GM18873 (cell line): ENCODE measurements around the gene PLXND1.
"Not testable (repeated sequence)": the region's sequence is repeated elsewhere in the genome, so short reads cannot be mapped to it uniquely, and the experiment has no call there.

Experiments
- ATAC-seq: cut with Tn5 transposase; IDR thresholded peaks from one replicate; pipeline ENCODE4 v1.9.1; 2021; ENCODE audit warnings: mild to moderate bottlenecking, moderate library complexity, moderate number of reproducible peaks; ENCODE audit not compliant: unreplicated experiment, low FRiP score

The PLXND1 gene

GRCh38 chr3:129554356-129555152 lies 51.9 kb downstream of the PLXND1 start:
- no peak for ATAC-seq

DNA sequence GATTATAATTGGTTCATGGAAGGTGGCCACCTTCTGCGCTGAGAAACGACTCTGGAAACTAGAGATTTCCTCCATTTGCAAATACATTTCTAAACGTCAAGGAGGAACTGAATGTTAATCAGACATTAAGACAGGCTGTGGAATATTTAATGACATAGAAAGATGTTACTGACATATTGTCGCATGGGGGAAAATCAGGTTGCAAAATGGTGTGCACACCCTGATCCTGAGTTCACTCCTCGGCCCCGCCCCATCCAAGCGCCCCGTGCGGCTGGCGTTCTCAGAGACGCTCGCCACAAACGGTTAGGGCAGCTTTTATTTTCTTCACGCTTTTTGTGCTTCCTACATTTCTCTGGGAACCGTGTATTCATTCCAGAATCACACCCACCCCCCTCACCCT lies 52.8 kb downstream of the PLXND1 start:
- ATAC-seq, result no peak

DNA sequence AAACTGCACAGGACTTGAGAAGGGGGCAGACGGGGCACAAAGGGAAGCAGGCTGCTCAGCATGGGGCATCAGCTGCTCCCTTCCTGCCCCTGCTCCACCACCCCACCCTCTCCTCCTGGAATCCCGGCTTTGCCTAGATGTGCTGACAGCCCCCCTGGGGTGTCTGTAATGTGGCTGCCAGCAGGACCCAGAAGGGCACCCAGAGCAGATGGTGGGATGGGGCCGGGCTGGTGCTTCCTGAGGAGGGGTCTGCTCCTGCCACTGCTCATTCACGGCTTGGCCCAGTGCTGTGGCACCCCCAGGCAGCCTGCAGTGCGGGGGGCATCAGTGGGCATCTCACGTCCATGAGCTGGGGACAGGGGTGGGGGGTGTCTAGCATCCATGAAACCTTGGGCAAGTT lies 53.3 kb downstream of the PLXND1 start:
- no peak for ATAC-seq

GRCh38 chr3:129552287-129553050 lies 54.0 kb downstream of the PLXND1 start:
- ATAC-seq, result no peak

GRCh38 chr3:129549805-129550204 lies 56.7 kb downstream of the PLXND1 start:
- ATAC-seq, result no peak

DNA sequence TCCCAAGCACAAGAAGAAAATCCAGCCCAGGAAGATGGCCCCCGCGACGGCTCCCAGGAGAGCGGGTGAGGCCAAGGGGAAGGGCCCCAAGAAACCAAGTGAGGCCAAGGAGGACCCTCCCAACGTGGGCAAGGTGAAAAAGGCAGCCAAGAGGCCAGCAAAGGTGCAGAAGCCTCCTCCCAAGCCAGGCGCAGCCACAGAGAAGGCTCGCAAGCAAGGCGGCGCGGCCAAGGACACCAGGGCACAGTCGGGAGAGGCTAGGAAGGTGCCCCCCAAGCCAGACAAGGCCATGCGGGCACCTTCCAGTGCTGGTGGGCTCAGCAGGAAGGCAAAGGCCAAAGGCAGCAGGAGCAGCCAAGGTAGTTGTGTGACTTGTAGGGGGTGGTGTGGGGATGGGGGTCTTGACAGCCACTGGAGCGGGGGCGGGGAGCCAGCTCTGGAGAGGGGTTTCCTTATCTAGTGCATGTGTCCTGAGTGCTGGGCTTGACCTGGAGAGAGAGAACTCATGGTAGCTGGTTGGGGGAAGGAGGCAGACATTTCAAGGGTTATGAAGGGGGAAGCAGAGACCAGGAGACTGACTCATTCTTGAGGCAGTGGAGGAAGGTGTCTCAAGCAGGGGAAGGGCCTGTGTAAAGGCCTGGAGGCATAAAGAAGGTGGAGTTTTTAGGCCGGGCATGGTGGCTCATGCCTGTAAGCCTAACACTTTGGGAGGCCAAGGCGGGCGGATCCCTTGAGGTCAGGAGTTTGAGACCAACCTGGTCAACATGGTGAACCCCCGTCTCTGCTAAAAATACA lies 57.3 kb downstream of the PLXND1 start:
- ATAC-seq, result no peak

DNA sequence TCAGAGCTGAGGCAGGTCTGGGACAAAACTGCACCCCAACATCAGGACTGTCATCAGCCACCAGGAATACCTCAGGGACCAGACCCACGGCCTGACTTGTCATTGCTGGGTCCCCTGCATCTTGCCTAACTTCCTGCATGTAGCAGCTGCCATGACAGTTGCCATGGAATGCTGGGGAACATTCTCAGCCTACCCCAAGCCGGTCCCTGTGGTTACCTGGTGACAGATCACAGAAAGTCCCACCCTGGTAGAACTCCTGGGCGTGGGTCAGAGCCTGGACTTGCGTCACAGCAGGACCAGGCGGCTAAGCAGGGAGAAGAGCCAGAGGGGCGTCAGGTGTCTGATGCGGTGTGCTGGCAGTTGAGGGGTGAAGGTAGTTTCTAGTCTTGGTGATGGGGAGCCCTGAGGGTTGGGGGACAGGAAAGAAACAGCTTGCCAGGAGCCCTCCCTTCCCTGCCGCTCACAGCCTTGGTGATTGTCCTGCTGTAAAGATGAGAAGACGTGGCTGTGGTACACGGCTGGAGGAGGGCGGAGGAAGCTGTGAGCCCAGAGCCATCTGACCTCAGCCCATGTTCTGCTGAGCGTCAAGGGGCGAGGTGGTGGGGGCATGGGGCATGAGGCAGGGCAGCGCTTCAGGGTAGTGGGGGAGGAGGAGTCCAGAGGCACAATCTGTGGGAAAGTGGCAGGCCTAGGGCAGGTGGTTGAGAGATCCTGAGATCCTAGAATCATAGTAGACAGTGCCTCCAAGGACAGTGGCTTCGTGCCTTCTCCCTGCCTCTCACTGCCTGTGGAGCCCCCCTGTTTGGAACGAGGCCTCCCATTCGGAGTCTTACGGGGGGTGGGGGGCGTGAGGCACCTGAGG lies 58.1 kb downstream of the PLXND1 start:
- ATAC-seq, result no peak

DNA sequence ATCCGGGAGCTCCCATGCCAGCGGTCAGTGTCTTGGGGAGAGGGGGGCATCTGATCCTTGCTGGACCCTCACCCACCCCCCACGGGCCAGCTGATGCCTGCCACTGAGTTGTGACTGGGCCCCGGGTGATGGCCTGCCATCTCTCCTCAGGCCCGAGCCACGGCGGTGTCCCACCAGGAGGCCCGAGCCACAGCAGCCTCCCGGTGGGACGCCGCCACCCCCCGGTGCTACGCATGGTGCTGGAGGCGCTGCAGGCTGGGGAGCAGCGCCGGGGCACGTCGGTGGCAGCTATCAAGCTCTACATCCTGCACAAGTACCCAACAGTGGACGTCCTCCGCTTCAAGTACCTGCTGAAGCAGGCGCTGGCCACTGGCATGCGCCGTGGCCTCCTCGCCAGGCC lies 59.2 kb downstream of the PLXND1 start:
- no peak for ATAC-seq

- ATAC-seq, result not testable (repeated sequence)
Observed at GRCh38 chr3:129545951-129546350, 60.5 kb downstream of the PLXND1 start.

GRCh38 chr3:129543999-129544398 lies 62.5 kb downstream of the PLXND1 start:
- no peak for ATAC-seq

GRCh38 chr3:129543156-129543790 lies 63.2 kb downstream of the PLXND1 start, which contains the start of gene H1-8:
Gene H1-8 (plus strand): TSS chr3:129543175. CDS start chr3:129543219, 44 bp downstream.
- no peak for ATAC-seq

GRCh38 chr3:129542747-129543146 lies 63.7 kb downstream of the PLXND1 start:
- ATAC-seq, result no peak

DNA sequence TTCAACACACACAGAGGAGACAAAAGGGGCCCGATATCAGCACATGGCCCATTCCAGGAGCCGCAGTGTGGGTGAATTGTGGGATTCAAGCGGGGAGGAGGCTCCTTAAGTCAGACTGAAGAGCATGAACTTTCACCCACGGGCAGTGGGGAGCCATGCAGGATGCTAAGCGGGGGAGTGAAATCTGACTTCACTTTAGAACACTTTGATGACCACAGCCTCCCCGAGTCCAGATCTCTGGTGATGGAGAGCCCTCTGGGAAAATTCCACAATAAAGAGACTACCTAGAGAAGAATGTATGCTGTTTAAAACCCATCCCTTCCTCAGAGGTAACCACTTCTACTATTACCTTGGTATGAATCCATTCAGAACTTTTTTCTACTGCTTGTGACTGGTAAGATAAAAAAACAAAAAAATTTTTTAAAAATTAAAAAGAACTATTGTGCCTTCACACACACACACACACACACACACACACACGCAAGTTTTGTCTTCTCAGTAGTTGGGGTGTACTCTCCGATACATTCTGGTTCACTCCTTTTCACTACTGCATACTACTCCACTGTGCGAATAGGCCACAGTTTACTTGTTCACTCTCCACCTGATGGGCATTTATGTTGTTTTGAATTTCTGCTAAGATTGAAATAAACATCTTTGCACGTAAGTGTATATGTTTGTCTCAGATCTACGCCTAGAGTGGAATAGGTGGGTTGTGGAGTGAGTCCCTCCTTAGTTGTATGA lies 65.5 kb downstream of the PLXND1 start:
- no peak for ATAC-seq

DNA sequence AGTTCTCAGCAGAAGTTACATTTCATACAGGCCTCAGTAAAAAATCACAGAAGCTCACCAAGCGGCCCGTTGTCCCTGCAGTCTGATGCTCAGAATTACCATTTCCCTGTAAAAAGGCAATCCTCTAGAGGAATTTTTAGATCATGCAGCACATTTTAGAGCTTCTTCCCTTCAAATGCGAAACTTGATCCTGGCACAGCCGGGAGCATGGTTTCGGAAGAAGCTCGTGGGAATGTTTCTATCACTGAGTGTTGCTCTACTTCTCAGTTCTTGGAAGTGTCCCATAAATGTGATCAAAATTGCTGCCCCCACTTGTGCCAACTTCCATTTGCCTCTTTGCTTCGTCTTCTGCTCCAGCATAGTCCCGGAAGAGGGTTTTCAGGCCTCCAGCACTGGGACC lies 67.3 kb downstream of the PLXND1 start:
- ATAC-seq, result no peak

- ATAC-seq, result no peak
Observed at GRCh38 chr3:129536804-129537203, 69.7 kb downstream of the PLXND1 start.

GRCh38 chr3:129536374-129536667 lies 70.2 kb downstream of the PLXND1 start:
- ATAC-seq, result no peak

- no peak for ATAC-seq
Observed at GRCh38 chr3:129535075-129535474, 71.4 kb downstream of the PLXND1 start.

GRCh38 chr3:129534428-129535027 lies 71.9 kb downstream of the PLXND1 start:
- no peak for ATAC-seq

DNA sequence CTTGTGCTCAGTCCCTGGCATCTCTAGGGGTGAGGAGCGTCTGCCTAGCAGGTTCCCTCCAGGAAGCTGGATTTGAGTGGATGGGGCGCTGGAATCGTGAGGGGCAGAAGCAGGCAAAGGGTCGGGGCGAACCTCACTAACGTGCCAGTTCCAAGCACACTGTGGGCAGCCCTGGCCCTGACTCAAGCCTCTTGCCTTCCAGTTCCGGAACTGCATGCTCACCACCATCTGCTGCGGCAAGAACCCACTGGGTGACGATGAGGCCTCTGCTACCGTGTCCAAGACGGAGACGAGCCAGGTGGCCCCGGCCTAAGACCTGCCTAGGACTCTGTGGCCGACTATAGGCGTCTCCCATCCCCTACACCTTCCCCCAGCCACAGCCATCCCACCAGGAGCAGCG lies 73.1 kb downstream of the PLXND1 start:
- no peak for ATAC-seq
